Measurements from ENCODE around the gene URI1.

URI1 gene

GRCh38 chr19:30056580-30056979 lies 114.5 kb downstream of the URI1 start:
- DNase-seq (ENCODE audit: low read depth in 2 of 2), result no peak

GRCh38 chr19:30059741-30060457 lies 117.9 kb downstream of the URI1 start:
- DNase-seq (ENCODE audit: low read depth in 2 of 2), result no peak

GRCh38 chr19:30060531-30061222 lies 118.6 kb downstream of the URI1 start:
- no peak for DNase-seq (ENCODE audit: low read depth in 2 of 2)

GRCh38 chr19:30061223-30062064 lies 119.4 kb downstream of the URI1 start:
- DNase-seq (ENCODE audit: low read depth in 2 of 2), result no peak

- no peak for DNase-seq (ENCODE audit: low read depth in 2 of 2)
Measured at GRCh38 chr19:30062065-30062906, 120.2 kb downstream of the URI1 start.

GRCh38 chr19:30062907-30063649 lies 121.0 kb downstream of the URI1 start:
- DNase-seq (ENCODE audit: low read depth in 2 of 2), result no peak

- no peak for DNase-seq (ENCODE audit: low read depth in 2 of 2)
Measured at GRCh38 chr19:30063650-30064347, 121.8 kb downstream of the URI1 start.

- DNase-seq (ENCODE audit: low read depth in 2 of 2), result no peak
Measured at GRCh38 chr19:30064348-30064699, 122.3 kb downstream of the URI1 start.

GRCh38 chr19:30064771-30065494 lies 122.9 kb downstream of the URI1 start:
- DNase-seq (ENCODE audit: low read depth in 2 of 2), result no peak

- no peak for DNase-seq (ENCODE audit: low read depth in 2 of 2)
Measured at GRCh38 chr19:30065680-30066606, 123.9 kb downstream of the URI1 start.

All from stimulated activated CD4-positive, alpha-beta T cell treated with anti-CD3 and anti-CD28 coated beads, Interleukin-1b, Interleukin-23, amount 100 ng/mL, for 4 hours (primary cell).